ENCODE data around the gene GNAO1.

GRCh38 chr16:56310690-56311089, 119.4 kb downstream of the GNAO1 start:
- TF ChIP-seq, protein P1, sequence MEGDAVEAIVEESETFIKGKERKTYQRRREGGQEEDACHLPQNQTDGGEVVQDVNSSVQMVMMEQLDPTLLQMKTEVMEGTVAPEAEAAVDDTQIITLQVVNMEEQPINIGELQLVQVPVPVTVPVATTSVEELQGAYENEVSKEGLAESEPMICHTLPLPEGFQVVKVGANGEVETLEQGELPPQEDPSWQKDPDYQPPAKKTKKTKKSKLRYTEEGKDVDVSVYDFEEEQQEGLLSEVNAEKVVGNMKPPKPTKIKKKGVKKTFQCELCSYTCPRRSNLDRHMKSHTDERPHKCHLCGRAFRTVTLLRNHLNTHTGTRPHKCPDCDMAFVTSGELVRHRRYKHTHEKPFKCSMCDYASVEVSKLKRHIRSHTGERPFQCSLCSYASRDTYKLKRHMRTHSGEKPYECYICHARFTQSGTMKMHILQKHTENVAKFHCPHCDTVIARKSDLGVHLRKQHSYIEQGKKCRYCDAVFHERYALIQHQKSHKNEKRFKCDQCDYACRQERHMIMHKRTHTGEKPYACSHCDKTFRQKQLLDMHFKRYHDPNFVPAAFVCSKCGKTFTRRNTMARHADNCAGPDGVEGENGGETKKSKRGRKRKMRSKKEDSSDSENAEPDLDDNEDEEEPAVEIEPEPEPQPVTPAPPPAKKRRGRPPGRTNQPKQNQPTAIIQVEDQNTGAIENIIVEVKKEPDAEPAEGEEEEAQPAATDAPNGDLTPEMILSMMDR (conservative IDR thresholded peaks at IDR 0.05) = no peak
- no peak for TF ChIP-seq ZFX (IDR thresholded peaks at IDR 0.05)
